ENCODE results near the gene GUCY2D.

GUCY2D gene

GRCh38 chr17:7992924-7993323 is 9.5 kb upstream of the GUCY2D start:
- no peak for DNase-seq

- no peak for DNase-seq
These were observed 8.3 kb upstream of the GUCY2D start for GRCh38 chr17:7993972-7994589.

- no peak for DNase-seq
These were observed 6.7 kb upstream of the GUCY2D start for GRCh38 chr17:7995724-7996123.

- DNase-seq, result peak; percentile 31
These were observed 5.2 kb upstream of the GUCY2D start for GRCh38 chr17:7997186-7997585.

- DNase-seq, result no peak
These were observed 542 bp downstream of the GUCY2D start for GRCh38 chr17:8002721-8003593.

- DNase-seq, result no peak
These were observed 1.3 kb downstream of the GUCY2D start for GRCh38 chr17:8003594-8004181.

- no peak for DNase-seq
These were observed 2.5 kb downstream of the GUCY2D start for GRCh38 chr17:8004899-8005298.

GRCh38 chr17:8005357-8005756 is 2.9 kb downstream of the GUCY2D start:
- no peak for DNase-seq

- peak; percentile 30 for DNase-seq
These were observed 3.7 kb downstream of the GUCY2D start for GRCh38 chr17:8005967-8006730.

GRCh38 chr17:8006836-8007680 is 4.6 kb downstream of the GUCY2D start:
- no peak for DNase-seq

- DNase-seq, result no peak
These were observed 5.4 kb downstream of the GUCY2D start for GRCh38 chr17:8007836-8008235.

- no peak for DNase-seq
These were observed 9.7 kb downstream of the GUCY2D start for GRCh38 chr17:8012045-8012580.

- no peak for DNase-seq
These were observed 10.7 kb downstream of the GUCY2D start for GRCh38 chr17:8012996-8013640.

- no peak for DNase-seq
These were observed 11.5 kb downstream of the GUCY2D start for GRCh38 chr17:8013731-8014557.

GRCh38 chr17:8014558-8014850 is 12.1 kb downstream of the GUCY2D start:
- no peak for DNase-seq

- no peak for DNase-seq
These were observed 13.0 kb downstream of the GUCY2D start for GRCh38 chr17:8015236-8015956.

- DNase-seq, result no peak
These were observed 13.7 kb downstream of the GUCY2D start for GRCh38 chr17:8015957-8016631.

GRCh38 chr17:8016632-8017424 is 14.4 kb downstream of the GUCY2D start:
- DNase-seq, result peak; percentile 28

- DNase-seq, result no peak
These were observed 16.0 kb downstream of the GUCY2D start for GRCh38 chr17:8018436-8018835.
